Vagina (tissue), 2 donors: ENCODE results near the gene DOK6. TPM values are rescaled to one million over a fixed set of nuclear protein-coding genes. Genes with fewer than 3 reads are reported as not detected.
"Not testable (repeated sequence)": the region's sequence is repeated elsewhere in the genome, so short reads cannot be mapped to it uniquely, and the experiment has no call there.

ENCODE experiments used
- DNase-seq, 2 donors: peaks; one replicate each; pipeline ENCODE4 v3.0.0-alpha.2; 2017; ENCODE audit errors: extremely low spot score in 2 of 2
- H3K27ac ChIP-seq: fragments of 200-600 bp; sonication (generic); one replicate; pipeline ENCODE4 v1.5.1; 2019
- H3K27me3 ChIP-seq: fragments of 200-600 bp; sonication (generic); one replicate; pipeline ENCODE4 v1.5.1; 2019
- H3K36me3 ChIP-seq, 2 donors: fragments of 200-600 bp; sonication (generic); one replicate each; pipeline ENCODE4 v1.5.1; 2017 to 2019
- H3K4me1 ChIP-seq: fragments of 200-600 bp; sonication (generic); one replicate; pipeline ENCODE4 v1.5.1; 2019
- H3K4me3 ChIP-seq, 2 donors: fragments of 200-600 bp; sonication (generic); 1 replicate in 1 of 2; 2 replicates in 1 of 2; pipeline ENCODE4 v1.5.1; 2016 to 2019
- H3K9me3 ChIP-seq: fragments of 200-600 bp; sonication (generic); one replicate; pipeline ENCODE4 v1.5.1; 2019
- CTCF ChIP-seq, 3 experiments: fragments of 450-650 bp in 2 of 3; fragments of 200-600 bp in 1 of 3; sonication (generic) in 1 of 3; IDR thresholded peaks; one replicate each; pipeline ENCODE4 v1.5.1; 2017 to 2019; ENCODE audit warnings: antibody characterized with exemption in 3 of 3, mild to moderate bottlenecking in 2 of 3, moderate library complexity in 2 of 3
- POLR2A ChIP-seq, 2 donors: fragments of 450-650 bp; IDR thresholded peaks; one replicate each; pipeline ENCODE4 v1.6.1; 2017; ENCODE audit warnings: antibody characterized with exemption in 2 of 2, mild to moderate bottlenecking in 2 of 2, moderate library complexity in 2 of 2
- POLR2AphosphoS5 ChIP-seq, 2 donors: sonication (generic); formaldehyde crosslinking; IDR thresholded peaks; one replicate each; pipeline ENCODE4 v1.9.0; 2017; ENCODE audit warnings: antibody characterized with exemption in 2 of 2, mild to moderate bottlenecking in 2 of 2, low read depth in 1 of 2; ENCODE audit not compliant: insufficient read depth in 1 of 2
- intact Hi-C: fragments of 100-400 bp; cut with DNase I; formaldehyde crosslinking; loops from one replicate; pipeline ENCODE4 v1.15.1; 2023
- total RNA-seq: library from RNA; depleted of rRNA; stranded (reverse); fragments of >200 nt; gene quantifications from one replicate; pipeline ENCODE4 v1.2.3, GENCODE V29; 2016

DOK6 gene
- total RNA-seq, 1 donor from 2014 or later: 1.2 TPM

DNA sequence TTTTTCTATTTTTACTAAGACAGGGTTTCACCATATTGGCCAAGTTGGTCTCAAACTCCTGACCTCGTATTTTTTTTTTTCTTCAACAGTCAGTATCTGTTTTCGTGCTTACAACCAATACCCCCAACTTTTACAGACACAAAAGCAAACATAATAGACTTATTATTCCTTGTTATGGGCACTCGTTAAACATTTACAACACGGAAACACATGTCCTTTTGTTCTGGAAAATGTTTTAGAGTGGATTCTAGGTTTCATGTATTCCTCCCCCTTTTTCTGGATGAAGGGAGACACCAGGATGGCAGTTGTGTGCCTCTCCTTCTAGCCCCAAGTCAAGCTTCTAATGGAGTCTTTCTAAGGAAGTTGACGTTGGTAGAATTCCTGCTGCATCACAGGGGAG, 458.2 kb downstream of the DOK6 start:
- intact Hi-C loops: no loop called here
- H3K27ac ChIP-seq: no peak overlapping the region
- H3K36me3 ChIP-seq: no peaks in the 10 kb centered on the region
- no peaks in the 10 kb centered on the region for H3K4me1 ChIP-seq
- TF ChIP-seq POLR2A (IDR thresholded peaks at IDR 0.05) (no peak), CTCF (IDR thresholded peaks at IDR 0.05) (no peak), POLR2AphosphoS5 (IDR thresholded peaks at IDR 0.05; ENCODE audit: insufficient read depth in 1 of 2, low read depth in 1 of 2) (no peak)
- no peaks in the 10 kb centered on the region for H3K27me3 ChIP-seq
- H3K9me3 ChIP-seq: no peaks in the 10 kb centered on the region
- DNase-seq: no peak
- no peak overlapping the region for H3K4me3 ChIP-seq

DNA sequence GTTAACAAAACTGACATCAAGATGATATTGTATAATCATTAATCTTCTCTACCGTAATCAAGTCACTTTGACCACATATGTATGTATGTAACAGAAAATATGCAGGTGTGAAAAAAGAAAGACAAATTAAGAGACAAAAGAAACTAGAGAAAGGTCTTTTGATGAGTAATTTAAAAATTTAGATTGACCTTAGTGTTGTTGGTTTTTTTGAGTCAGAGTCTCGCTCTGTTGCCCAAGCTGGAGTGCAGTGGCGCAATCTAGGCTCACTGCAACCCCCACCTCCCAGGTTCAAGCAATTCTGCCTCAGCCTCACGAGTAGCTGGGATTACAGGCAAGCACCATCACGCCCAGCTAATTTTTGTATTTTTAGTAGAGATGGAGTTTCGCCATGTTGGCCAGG, 464.1 kb downstream of the DOK6 start:
- H3K36me3 ChIP-seq, H3K4me1 ChIP-seq, H3K9me3 ChIP-seq, H3K27me3 ChIP-seq, H3K27ac ChIP-seq, intact Hi-C loops, DNase-seq, H3K4me3 ChIP-seq: not testable (repeated sequence)

DNA sequence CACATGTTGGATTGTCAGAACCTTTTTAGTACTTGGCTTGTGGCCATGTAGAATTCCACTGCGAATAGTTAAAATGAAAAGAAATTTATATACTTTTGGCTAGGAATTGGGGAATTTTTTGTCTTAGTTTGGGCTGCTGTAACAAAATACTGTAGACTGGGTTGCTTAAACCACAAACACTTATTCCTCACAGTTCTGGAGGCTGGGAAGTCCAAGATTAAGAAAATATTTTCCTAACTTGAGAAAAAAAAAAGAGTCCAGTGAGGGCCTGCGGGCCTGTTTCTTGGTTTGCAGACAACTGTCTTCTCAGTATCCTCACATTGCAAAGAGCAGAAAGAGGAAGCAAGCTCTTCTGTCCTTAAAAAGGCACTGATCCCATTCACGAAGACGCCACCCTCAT, 465.1 kb downstream of the DOK6 start:
- Histone ChIP-seq H3K4me1 (no peaks in the 10 kb centered on the region), H3K9me3 (no peaks in the 10 kb centered on the region), H3K36me3 (no peaks in the 10 kb centered on the region), H3K27ac (no peak overlapping the region), H3K4me3 (no peak overlapping the region), H3K27me3 (no peaks in the 10 kb centered on the region)
- intact Hi-C loops: no loop called here
- TF ChIP-seq POLR2AphosphoS5 (IDR thresholded peaks at IDR 0.05; ENCODE audit: insufficient read depth in 1 of 2, low read depth in 1 of 2) (no peak), POLR2A (IDR thresholded peaks at IDR 0.05) (no peak)
- no peak for DNase-seq

- H3K4me1 ChIP-seq: no peaks in the 10 kb centered on the region
- H3K4me3 ChIP-seq: no peak overlapping the region
- no peak overlapping the region for H3K27ac ChIP-seq
- TF ChIP-seq CTCF (IDR thresholded peaks at IDR 0.05) (no peak), POLR2AphosphoS5 (IDR thresholded peaks at IDR 0.05; ENCODE audit: insufficient read depth in 1 of 2, low read depth in 1 of 2) (no peak), POLR2A (IDR thresholded peaks at IDR 0.05) (no peak)
- DNase-seq: no peak
- no peaks in the 10 kb centered on the region for H3K36me3 ChIP-seq
- intact Hi-C loops: no loop called here
- no peaks in the 10 kb centered on the region for H3K27me3 ChIP-seq
- H3K9me3 ChIP-seq: no peaks in the 10 kb centered on the region
These were observed 465.5 kb downstream of the DOK6 start for GRCh38 chr18:69866212-69866611.

- Histone ChIP-seq H3K4me1 (no peaks in the 10 kb centered on the region), H3K9me3 (no peaks in the 10 kb centered on the region), H3K4me3 (no peak overlapping the region), H3K27me3 (no peaks in the 10 kb centered on the region), H3K27ac (no peak overlapping the region), H3K36me3 (no peaks in the 10 kb centered on the region)
- TF ChIP-seq CTCF (IDR thresholded peaks at IDR 0.05) (no peak), POLR2AphosphoS5 (IDR thresholded peaks at IDR 0.05; ENCODE audit: insufficient read depth in 1 of 2, low read depth in 1 of 2) (no peak), POLR2A (IDR thresholded peaks at IDR 0.05) (no peak)
- intact Hi-C loops: no loop called here
- DNase-seq: no peak
These were observed 470.0 kb downstream of the DOK6 start for GRCh38 chr18:69870736-69871135.

- H3K36me3 ChIP-seq: no peaks in the 10 kb centered on the region
- H3K4me3 ChIP-seq: no peak overlapping the region
- intact Hi-C loops: no loop called here
- H3K4me1 ChIP-seq: no peaks in the 10 kb centered on the region
- TF ChIP-seq CTCF (IDR thresholded peaks at IDR 0.05) (no peak), POLR2A (IDR thresholded peaks at IDR 0.05) (no peak), POLR2AphosphoS5 (IDR thresholded peaks at IDR 0.05; ENCODE audit: insufficient read depth in 1 of 2, low read depth in 1 of 2) (no peak)
- no peak overlapping the region for H3K27ac ChIP-seq
- no peak for DNase-seq
- H3K27me3 ChIP-seq: no peaks in the 10 kb centered on the region
- H3K9me3 ChIP-seq: no peaks in the 10 kb centered on the region
These were observed 470.7 kb downstream of the DOK6 start for GRCh38 chr18:69871363-69871762.
